SHP77 (cell line): ENCODE measurements around the gene DYDC1.
"Not testable (repeated sequence)": the region's sequence is repeated elsewhere in the genome, so short reads cannot be mapped to it uniquely, and the experiment has no call there.

Experiments
- DNase-seq, 2 experiments: peaks; one replicate each; lab custom pipeline; 2025; lab: John Stamatoyannopoulos, UW

The DYDC1 gene

GRCh38 chr10:80356563-80356988 is at the start of gene DYDC1, which contains the start of gene DYDC2:
Gene DYDC1, minus strand, starts transcription at chr10:80356755. Its CDS starts 4,154 bp downstream, at chr10:80352601.
Gene DYDC2, plus strand, starts transcription at chr10:80356781. Its CDS starts 5,663 bp downstream, at chr10:80362444.
- no peak for DNase-seq

- DNase-seq, result no peak
These were observed 49.6 kb upstream of the DYDC1 start for GRCh38 chr10:80406204-80406603.

- peak in 1 of 2 experiments; percentile 16 for DNase-seq
These were observed 49.1 kb upstream of the DYDC1 start for GRCh38 chr10:80405626-80406025.

GRCh38 chr10:80405035-80405434 is 48.5 kb upstream of the DYDC1 start:
- no peak for DNase-seq

- DNase-seq, result no peak
These were observed 43.7 kb upstream of the DYDC1 start for GRCh38 chr10:80400136-80400804.

GRCh38 chr10:80397014-80397413 is 40.5 kb upstream of the DYDC1 start:
- no peak for DNase-seq

- DNase-seq, result no peak
These were observed 37.9 kb upstream of the DYDC1 start for GRCh38 chr10:80394358-80394916.

- no peak for DNase-seq
These were observed 35.7 kb upstream of the DYDC1 start for GRCh38 chr10:80392250-80392649.

GRCh38 chr10:80390740-80391139 is 34.2 kb upstream of the DYDC1 start:
- no peak for DNase-seq

- DNase-seq, result no peak
These were observed 26.4 kb upstream of the DYDC1 start for GRCh38 chr10:80382989-80383388.

GRCh38 chr10:80380185-80380584 is 23.6 kb upstream of the DYDC1 start:
- DNase-seq, result no peak

GRCh38 chr10:80379701-80380100 is 23.1 kb upstream of the DYDC1 start:
- no peak for DNase-seq

GRCh38 chr10:80373502-80373901 is 16.9 kb upstream of the DYDC1 start:
- no peak for DNase-seq

- no peak for DNase-seq
These were observed 16.1 kb upstream of the DYDC1 start for GRCh38 chr10:80372675-80373074.

GRCh38 chr10:80371467-80371866 is 14.9 kb upstream of the DYDC1 start:
- no peak for DNase-seq

- DNase-seq, result no peak
These were observed 9.0 kb upstream of the DYDC1 start for GRCh38 chr10:80365510-80365909.

GRCh38 chr10:80359644-80360043 is 3.1 kb upstream of the DYDC1 start:
- no peak for DNase-seq

- not testable (repeated sequence) for DNase-seq
These were observed 2.4 kb upstream of the DYDC1 start for GRCh38 chr10:80358925-80359324.

GRCh38 chr10:80357851-80358125 is 1.2 kb upstream of the DYDC1 start:
- no peak for DNase-seq

- no peak for DNase-seq
These were observed 665 bp upstream of the DYDC1 start for GRCh38 chr10:80356989-80357850.

GRCh38 chr10:80351220-80351619 is 5.3 kb downstream of the DYDC1 start:
- no peak for DNase-seq

GRCh38 chr10:80350251-80350650 is 6.3 kb downstream of the DYDC1 start:
- DNase-seq, result no peak

- DNase-seq, result no peak
These were observed 11.6 kb downstream of the DYDC1 start for GRCh38 chr10:80344912-80345311.
